COLO668 (cell line): Measurements from ENCODE around the gene C15orf40.

Source experiments
- DNase-seq: peaks from one replicate; lab custom pipeline; 2025; ENCODE audit not compliant: unreplicated experiment; lab: John Stamatoyannopoulos, UW

Gene C15orf40

DNA sequence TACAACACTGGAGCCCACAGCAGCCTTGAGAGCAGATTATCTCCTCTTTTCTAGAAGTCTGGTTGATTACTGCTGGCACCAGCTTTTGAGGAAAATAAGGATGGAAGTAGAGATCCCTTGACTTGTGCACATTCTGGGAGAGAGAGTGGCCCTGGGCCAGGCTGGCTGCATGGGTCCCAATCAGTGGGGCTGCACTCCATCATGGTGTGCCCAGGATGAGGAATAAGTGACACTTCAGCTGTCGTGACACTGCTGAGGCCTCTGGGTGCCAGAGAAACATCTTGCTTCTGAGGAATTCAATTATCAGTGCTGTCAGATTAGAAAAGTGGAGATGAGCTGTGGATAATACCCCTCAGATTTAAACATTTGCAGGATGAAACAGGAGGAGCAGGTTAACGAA lies 16.4 kb downstream of the C15orf40 start:
- DNase-seq, result no peak

DNA sequence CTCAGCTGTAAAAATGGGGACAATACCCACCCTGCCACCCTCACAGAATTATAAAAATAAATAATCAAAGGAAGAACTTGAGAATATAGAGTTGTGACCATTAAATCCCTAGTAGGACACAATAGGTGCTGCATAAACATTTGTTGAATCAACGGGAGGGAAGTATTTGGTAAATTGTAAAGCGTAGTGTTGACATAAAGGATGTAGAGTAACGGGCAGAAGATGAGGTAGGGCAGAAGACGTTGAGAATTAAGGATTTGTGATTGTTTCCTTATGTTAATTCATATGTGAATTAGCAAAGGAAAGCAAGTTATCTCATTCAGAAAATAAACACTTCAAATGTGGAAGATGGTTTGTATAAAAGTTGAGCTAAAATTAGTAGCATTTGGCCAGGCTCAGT lies 18.3 kb downstream of the C15orf40 start:
- DNase-seq, result no peak

DNA sequence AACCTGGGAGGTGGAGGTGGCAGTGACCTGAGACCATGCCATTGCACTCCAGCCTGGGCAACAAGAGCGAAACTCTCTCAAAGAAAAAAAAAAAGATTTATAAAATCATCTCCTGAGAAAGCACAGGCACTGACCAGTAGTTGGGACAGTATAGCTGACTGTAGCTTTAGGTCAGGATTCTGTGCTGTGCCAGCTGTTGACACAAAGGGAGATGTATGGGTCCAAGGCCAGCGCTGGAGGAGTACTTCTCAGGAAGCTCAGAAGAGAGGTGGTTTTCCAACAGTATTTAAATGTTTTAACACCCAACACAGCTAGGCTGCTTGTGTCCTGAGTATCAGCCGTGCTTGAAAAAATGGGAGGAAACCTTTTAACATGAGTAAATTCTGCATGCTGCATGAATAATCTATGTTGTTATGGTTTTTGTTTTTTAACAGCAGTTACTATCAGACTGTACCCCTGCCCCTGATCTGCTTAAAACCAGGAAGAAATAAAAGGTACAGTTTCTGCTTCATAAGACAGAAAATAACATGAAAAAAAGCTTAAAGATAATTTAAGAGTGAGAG lies 18.9 kb downstream of the C15orf40 start:
- DNase-seq, result no peak

DNA sequence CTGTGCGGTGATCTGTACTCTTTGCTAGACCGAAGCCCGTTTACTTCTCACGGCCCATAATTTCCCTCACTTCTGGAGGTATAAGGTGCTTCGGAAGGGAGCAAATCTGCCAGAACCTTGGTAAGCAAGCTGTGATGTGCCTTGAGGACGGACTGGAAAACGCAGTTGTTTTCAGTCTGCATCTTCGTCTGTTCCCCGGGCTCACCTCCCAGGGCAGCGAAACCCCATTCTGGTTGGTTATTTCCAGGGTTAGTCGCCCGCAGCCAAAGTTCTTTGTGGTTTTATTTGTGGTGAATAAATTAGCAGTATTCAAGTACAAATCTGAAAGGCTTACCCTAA lies 25.0 kb downstream of the C15orf40 start:
- peak; percentile 28 for DNase-seq

DNA sequence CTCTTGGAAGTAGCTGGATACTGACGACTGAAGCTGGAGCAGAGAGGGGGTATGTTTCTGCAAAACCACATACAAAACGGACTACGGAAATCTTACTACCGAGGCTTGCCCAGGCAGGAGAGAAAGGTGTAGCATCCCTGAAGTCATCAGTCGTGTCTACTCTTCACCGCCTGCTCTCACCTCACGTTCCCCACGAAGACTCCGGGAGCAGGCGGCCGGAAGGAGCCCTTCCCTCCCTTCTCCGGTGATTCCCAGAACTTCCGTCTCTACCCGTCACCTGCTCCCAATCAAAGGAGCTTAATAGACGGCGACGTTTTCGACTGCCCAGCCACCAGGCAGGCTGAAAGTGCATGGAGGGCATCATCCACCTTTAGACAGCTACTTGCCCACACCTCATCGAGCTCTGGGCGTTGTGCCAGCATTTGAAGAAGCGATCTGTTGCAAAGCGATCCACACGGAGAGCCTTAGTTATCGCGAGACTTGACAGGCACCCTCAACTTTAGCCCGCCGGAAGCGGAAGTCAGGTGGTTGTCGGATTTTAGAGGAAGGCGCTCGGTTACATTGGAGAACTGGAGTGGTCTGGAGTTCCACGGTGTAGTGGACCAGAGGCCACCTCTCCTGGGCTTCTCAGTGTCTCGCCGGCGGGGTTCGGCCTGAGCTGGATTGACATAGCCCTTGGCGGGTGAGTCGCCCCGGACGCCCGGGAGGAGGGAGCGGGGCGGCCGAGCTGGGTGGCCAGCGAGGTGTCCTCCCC lies 25.6 kb downstream of the C15orf40 start, which contains the start of gene RAMAC:
TSS of gene RAMAC (plus strand) at position 523 of the 754 bp plus-strand sequence. CDS start 2,809 bp downstream, outside the sequence.
- peak; percentile 94 for DNase-seq

DNA sequence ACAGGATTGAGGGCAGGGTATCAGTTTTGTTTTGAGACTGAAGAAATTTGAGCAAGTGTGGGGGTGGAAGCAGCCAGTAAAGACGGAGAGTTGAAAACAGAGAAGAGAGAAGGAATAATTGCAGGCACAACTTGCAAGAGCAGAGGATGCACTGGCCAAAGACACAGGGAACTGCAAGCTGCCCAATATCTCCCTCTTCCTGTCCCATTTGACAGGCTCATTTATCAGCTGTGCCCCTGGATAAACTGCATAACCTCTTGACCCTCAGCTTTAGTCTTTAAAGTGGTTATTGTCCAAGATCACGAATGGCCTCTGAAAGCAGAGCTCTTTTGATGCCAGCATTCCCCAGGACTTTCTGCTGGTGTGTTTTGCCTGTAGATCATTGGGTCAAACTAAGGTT lies 30.5 kb downstream of the C15orf40 start:
- DNase-seq, result no peak

DNA sequence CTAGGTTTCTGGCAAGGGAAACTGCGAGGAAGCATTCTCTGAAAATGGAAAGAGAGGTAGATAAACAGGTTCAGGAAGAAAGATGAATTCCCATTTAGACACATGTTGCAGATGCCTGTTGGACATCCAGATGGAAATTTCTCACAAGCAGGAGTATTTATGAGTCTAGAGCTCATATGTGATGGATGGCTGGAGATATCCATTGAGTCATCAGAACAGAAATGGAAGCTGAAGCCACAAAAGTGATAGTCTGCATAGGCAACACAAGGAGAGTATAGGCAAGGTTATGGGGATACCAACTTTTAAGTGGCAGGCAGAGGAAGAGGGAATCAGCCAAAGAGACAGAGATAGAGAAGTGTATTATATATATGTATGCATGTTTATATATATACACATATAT lies 31.7 kb downstream of the C15orf40 start:
- no peak for DNase-seq

DNA sequence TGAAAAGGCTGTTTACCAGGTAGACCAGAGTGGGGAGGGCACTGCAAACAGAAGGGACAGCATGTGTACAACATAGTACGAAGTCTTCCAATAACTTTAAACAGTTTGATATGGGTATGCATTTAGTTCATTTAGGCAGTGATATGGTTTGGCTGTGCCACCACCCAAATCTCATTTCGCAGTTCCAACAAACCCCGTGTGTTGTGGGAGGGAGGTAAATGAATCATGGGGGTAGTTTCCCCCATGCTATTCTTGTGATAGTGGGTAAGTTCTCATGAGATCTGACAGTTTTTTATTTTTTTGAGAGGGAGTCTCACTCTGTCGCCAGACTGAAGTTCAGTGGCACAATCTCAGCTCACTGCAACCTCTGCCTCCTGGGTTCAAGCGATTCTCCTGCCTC lies 33.0 kb downstream of the C15orf40 start:
- DNase-seq, result no peak

DNA sequence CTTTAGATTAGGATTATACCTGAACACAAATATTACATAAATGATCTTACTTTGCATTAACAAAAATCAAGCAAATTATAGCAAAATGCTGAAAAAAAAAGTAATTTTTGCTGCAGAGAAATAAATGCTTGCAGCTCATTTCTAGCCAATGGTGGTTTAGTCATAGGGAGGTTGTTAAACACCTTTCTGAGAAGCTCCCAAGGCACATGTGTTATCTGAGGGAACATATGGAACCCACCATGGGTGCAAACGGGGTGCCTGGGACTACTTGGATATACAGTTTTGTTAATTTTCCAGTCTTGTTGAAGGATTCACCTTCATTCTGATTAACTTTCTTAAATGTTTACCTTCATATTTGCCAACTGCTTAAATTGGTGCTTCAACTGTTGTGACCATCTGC lies 34.4 kb downstream of the C15orf40 start:
- DNase-seq, result no peak

DNA sequence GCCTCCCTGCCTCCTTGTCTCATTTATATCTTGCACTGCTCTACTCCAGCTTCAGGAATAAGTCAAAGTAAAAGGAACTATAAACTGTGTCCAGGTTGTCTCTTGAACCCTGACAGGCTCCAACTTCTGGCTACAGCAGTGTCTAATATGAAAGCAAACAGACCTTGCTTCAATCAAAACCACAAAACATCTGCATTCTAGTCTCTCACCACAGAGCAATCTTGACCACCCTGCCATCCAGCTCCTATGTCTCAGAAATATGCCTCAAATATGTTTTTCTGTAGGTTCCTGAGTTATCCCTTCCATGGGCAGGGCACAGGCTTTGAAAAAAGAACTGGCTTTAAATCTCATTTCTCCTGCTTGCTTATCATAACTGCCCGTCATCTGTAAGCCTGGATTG lies 38.4 kb downstream of the C15orf40 start:
- DNase-seq, result no peak

DNA sequence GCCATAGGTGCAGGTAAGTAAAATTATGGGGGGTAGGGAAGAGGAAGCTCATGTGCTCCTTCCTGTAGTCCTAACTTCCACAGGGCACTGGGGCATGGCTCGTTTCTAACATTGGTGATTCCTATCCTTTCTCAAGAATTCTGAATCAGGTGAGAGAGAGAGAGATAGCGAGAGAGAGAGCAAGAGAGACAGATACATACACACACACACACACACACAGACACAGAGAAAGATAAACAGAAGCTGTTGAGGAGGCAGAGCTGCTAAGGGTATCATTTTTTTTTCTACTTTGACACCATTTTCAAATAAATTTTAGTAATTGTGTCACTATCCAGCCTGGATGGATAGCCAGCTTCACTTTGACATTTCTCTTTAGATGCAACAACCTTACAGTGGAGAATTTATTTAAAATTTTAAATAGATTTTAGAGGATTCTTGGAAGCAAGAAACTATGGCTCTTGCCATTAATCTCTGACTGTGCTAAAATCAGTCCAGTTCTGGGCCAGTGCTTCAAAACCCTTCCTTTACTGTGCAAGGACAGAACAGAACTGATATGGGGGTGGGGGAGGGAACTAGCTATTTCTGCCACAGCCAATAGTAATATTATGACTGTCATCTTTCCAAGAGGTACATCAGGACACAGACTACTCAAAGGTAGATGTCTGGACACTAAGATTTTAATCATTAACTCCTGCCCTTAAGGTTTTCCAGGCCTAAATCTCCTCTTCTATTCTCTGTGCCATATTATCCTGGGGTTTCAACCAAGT lies 40.0 kb downstream of the C15orf40 start:
- DNase-seq, result no peak

DNA sequence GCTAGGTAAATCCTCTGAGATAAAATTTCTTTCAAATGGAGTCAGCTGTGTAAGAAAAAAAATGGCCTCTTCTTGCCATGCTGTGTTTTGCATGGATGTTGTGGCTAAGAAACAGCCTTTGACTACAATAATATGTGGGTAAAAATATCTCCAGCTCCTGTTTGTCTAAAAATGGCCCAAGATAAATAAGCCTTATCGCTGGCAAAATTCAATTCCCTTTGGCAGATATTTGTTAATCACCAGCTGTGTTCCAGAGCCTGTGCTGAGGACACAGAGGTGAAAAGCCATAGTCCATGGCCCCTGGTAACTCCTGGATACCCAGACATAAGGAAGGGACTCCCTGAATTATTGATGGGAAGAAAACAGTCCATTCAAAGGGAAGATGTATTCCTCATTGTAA lies 40.7 kb downstream of the C15orf40 start:
- no peak for DNase-seq

DNA sequence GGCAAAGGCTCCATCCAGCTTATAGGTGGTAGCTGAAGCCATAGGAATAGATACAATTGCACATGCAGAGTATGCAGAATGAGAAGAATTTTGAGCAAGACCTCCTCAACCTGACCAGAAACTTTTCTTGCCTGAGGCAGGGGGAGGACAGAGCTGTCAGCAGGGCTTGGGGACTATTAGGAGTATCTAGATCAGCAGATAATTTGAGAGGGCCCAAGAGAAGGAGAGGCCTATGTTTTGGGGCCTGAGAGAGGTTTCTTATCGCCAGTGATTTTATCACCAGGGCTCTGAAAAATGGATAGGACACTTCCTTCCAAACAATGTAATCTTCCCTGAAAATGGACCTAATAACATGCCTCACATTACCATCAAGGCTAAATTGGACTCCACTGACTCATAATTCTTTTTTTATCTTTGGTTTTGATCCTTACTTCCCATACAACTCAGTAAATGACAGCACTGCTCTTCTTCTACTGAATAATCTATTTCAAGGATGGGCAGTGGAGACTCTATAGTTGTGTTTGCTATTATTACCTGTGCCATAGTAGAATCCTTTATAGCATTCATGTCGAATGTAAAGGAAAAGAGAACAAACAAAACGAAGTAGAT lies 41.3 kb downstream of the C15orf40 start:
- DNase-seq, result no peak

DNA sequence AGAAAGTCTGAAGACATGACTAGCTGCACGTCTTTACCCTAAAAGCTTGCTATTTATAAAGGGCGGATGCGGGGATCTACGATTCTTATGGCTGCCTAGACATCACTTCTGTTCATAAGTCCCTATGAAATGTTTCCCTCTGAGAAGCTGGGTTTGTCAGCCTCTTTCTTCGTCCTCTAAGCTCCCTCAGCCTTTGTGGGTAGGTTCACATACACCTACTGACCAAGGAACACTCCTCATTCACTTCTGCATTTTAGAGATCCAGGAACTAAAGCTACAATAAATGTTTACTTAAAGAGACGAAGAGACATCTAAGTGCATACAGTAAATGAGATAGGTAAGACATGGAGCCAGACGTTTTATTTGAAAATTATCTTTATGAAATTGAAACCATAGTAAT lies 42.1 kb downstream of the C15orf40 start:
- no peak for DNase-seq

DNA sequence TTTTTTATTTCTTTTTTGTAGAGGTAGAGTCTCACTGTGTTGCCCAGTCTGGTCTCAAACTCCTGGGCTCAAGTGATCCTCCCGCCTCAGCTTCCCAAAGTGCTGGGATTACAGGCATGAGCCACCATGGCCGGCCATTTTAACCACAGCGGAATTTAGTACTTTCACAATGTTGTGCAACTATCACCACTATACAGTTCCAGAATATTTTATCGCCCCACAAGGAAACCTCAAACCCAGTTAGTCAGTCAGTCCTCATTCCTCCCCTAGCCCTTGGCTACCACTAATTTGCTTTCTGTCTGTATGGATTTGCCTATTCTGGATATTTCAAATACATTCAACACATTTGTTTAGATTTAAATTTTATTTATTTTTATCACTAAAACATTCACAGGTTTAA lies 43.4 kb downstream of the C15orf40 start:
- no peak for DNase-seq

DNA sequence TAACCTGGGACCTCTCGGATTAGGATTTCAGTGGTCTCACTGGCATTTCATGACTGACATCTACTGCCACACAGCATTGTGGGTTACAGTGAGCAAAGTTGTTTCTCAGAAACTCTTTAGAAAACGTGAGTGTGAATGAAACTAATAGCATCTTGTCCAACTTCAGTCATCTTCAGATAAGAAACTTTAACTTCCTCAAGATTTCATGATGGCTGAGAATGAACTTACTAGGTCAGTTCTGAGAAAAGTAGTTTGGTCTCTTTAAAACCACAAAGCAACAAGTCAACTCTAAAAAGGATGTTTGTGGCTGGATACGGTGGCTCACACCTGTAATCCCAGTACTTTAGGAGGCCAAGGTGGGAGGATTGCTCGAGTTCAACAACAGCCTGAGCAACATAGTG lies 44.8 kb downstream of the C15orf40 start:
- no peak for DNase-seq

DNA sequence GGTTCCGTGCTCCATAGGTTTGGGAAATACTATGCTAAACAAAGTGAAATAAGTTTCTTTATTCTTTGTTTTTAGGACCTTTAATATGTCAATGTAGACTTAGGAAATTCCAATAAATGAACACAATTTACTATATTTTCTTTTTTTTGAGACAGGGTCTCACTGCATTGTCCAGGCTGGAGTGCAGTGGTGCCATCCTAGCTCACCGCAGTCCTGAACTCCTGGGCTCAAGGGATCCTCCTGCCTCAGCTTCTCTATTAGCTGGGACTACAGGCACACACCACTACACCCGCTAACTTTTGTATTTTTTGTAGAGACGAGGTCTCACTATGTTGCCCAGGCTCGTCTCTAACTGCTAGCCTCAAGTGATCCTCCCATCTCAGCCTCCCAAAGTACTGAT lies 46.5 kb downstream of the C15orf40 start:
- DNase-seq, result no peak

DNA sequence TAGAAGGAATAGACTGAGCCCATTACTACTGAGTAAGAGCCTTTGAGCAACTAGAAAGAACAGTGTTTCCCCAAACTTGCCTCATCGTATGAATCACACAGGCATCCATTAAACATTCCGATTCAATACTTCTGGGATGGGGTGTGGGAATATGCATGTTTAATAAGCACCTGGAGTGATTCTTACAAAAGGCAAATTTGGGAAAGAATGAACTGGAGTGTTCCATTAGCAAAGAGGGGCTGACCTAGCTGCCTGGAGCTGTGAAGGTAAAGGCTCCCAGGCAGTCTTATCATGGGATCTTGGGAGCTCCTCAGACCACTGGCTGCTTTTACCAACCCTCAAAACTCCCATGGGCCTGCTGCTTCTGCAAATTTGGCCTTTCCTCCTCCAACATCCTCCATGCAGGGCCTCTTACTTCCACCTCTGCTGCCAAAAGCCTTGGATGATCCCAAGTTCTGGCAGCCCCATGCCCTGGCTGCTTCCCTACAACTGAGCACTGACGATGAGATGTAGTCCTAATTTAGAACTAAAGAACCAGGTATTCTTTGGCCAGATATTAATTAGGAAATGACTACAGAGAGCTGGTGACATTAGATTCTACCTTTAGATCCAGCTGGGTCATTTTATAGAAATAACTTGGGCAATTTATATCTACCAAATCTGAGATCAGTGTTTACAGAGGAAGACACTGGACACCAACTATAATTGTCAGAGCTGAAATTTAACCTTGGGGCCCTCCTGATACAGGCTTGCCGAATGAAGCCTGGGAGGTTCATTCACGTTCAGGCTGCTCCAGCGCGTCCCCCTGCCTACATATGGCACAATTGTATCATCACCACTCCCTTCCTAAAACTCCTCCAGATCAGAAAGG lies 47.7 kb downstream of the C15orf40 start:
- DNase-seq, result no peak

DNA sequence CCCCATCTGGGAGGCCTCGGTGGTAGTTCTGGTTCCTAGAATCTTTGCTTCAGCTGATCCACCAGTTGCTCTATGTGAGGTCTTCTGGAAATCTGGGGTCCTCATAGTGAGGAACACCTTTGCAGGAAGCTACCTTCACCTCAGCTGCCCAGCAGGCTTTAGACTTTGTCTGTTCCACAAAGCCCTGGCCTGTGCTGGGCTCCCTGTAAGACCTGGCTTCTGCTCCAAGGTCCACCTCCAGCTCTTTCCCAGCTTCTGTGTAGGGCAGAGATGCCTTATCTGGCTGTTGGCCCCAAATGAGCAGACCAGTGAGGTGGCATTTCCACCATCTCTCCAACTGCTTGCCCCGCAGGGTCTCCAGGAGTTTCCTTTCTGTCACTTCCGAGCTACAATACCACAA lies 50.7 kb downstream of the C15orf40 start:
- DNase-seq, result no peak

DNA sequence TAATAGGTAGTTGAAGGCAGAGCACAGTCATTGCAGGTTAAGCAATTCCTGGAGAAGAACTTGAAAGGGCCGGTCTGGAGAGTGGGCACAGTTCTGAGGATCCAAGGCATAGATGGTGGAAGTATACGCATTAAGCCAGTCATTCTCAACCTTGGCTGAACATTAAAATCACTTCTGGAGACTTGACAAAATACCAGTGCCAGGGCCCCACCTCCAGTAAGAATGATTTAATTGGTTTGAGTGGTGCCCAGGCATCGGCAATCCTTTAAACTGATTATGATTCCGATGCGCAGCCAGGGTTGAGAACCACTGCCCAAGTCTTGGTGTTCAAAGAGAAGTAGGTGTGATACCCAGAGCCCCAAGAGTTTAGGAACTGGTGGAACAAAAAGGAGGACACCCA lies 52.0 kb downstream of the C15orf40 start:
- no peak for DNase-seq

DNA sequence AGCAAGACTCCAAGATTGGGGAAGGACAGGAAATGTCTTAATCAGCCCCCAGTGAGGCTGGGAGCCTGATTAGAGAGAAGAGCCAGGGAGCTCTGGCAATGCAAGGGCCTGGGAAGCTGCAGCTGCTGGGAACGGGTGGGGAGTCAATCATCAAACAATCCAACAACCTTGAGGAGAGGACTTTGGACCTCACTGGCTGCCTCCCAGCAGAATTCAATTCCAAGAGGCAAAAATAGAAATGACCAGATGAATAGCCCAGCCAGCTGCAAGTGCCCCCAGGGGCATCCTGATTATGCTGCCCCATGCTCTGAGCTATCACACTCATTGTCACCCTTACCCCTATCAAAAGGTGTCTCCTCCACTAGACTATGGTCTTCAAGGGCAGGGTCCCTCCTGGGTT lies 52.8 kb downstream of the C15orf40 start:
- DNase-seq, result no peak
